ENCODE data around the gene MGA.

Gene MGA

GRCh38 chr15:41689834-41690233 is 29.6 kb downstream of the MGA start:
- Histone ChIP-seq H3K36me3 (ENCODE audit: control insufficient read depth, low read length) (no peaks in the 10 kb centered on the region), H3K9me2 (replicated peaks; ENCODE audit: control insufficient read depth, low read length) (no peaks in the 10 kb centered on the region), H3K4me2 (ENCODE audit: low read length) (no peak overlapping the region), H3K79me2 (ENCODE audit: control insufficient read depth, low read length) (peaks cover 97% of the 10 kb centered on the region), H3K27ac (ENCODE audit: low read depth, low read length) (no peak overlapping the region), H3K4me3 (ENCODE audit: low read length) (no peak overlapping the region), H3K4me1 (ENCODE audit: control insufficient read depth, low read length) (peaks cover 43% of the 10 kb centered on the region), H4K20me1 (ENCODE audit: control insufficient read depth, insufficient read depth, low read depth, low read length) (peaks cover 14% of the 10 kb centered on the region; the same call in 1 of the 2 replicates), H3K9me3 (ENCODE audit: control insufficient read depth, insufficient read depth, low read length) (no peaks in the 10 kb centered on the region), H3F3A (ENCODE audit: control insufficient read depth, insufficient read depth) (peaks cover 5% of the 10 kb centered on the region; the same call in 1 of the 2 replicates), H3K27me3 (ENCODE audit: control insufficient read depth, low read length) (no peaks in the 10 kb centered on the region)
- TF ChIP-seq CTCF (IDR thresholded peaks at IDR 0.05; ENCODE audit: low read depth, low read length, poor library complexity, severe bottlenecking) (no peak), EZH2phosphoT487 (IDR thresholded peaks at IDR 0.05; ENCODE audit: borderline replicate concordance, low read length) (no peak)

GRCh38 chr15:41690636-41691035 is 30.4 kb downstream of the MGA start:
- no peak overlapping the region for H3K4me2 ChIP-seq (ENCODE audit: low read length)
- no peaks in the 10 kb centered on the region for H3K27me3 ChIP-seq (ENCODE audit: control insufficient read depth, low read length)
- H3K4me3 ChIP-seq (ENCODE audit: low read length) = no peak overlapping the region
- no peak overlapping the region for H3K27ac ChIP-seq (ENCODE audit: low read depth, low read length)
- H3K4me1 ChIP-seq (ENCODE audit: control insufficient read depth, low read length) = peaks cover 51% of the 10 kb centered on the region
- peaks cover 14% of the 10 kb centered on the region; the same call in 1 of the 2 replicates for H4K20me1 ChIP-seq (ENCODE audit: control insufficient read depth, insufficient read depth, low read depth, low read length)
- no peaks in the 10 kb centered on the region for H3K9me2 ChIP-seq (replicated peaks; ENCODE audit: control insufficient read depth, low read length)
- peaks cover 1% of the 10 kb centered on the region; the same call in 1 of the 2 replicates for H3K36me3 ChIP-seq (ENCODE audit: control insufficient read depth, low read length)
- TF ChIP-seq EZH2phosphoT487 (IDR thresholded peaks at IDR 0.05; ENCODE audit: borderline replicate concordance, low read length) = no peak
- no peak for TF ChIP-seq CTCF (IDR thresholded peaks at IDR 0.05; ENCODE audit: low read depth, low read length, poor library complexity, severe bottlenecking)
- H3K79me2 ChIP-seq (ENCODE audit: control insufficient read depth, low read length) = peaks cover 97% of the 10 kb centered on the region
- peaks cover 8% of the 10 kb centered on the region; the same call in 1 of the 2 replicates for H3F3A ChIP-seq (ENCODE audit: control insufficient read depth, insufficient read depth)
- no peaks in the 10 kb centered on the region for H3K9me3 ChIP-seq (ENCODE audit: control insufficient read depth, insufficient read depth, low read length)

- H3K9me2 ChIP-seq (replicated peaks; ENCODE audit: control insufficient read depth, low read length) = no peaks in the 10 kb centered on the region
- H3K9me3 ChIP-seq (ENCODE audit: control insufficient read depth, insufficient read depth, low read length) = no peaks in the 10 kb centered on the region
- H3K4me1 ChIP-seq (ENCODE audit: control insufficient read depth, low read length) = peaks cover 60% of the 10 kb centered on the region
- TF ChIP-seq EZH2phosphoT487 (IDR thresholded peaks at IDR 0.05; ENCODE audit: borderline replicate concordance, low read length) = no peak
- no peak for TF ChIP-seq CTCF (IDR thresholded peaks at IDR 0.05; ENCODE audit: low read depth, low read length, poor library complexity, severe bottlenecking)
- H3K27ac ChIP-seq (ENCODE audit: low read depth, low read length) = no peak overlapping the region
- H3F3A ChIP-seq (ENCODE audit: control insufficient read depth, insufficient read depth) = peaks cover 9% of the 10 kb centered on the region; the same call in 1 of the 2 replicates
- no peak overlapping the region for H3K4me2 ChIP-seq (ENCODE audit: low read length)
- H4K20me1 ChIP-seq (ENCODE audit: control insufficient read depth, insufficient read depth, low read depth, low read length) = peaks cover 17% of the 10 kb centered on the region; the same call in 1 of the 2 replicates
- H3K36me3 ChIP-seq (ENCODE audit: control insufficient read depth, low read length) = peaks cover 7% of the 10 kb centered on the region
- H3K4me3 ChIP-seq (ENCODE audit: low read length) = no peak overlapping the region
- H3K79me2 ChIP-seq (ENCODE audit: control insufficient read depth, low read length) = peaks cover 98% of the 10 kb centered on the region
- no peaks in the 10 kb centered on the region for H3K27me3 ChIP-seq (ENCODE audit: control insufficient read depth, low read length)
Observed at GRCh38 chr15:41691471-41691870, 31.3 kb downstream of the MGA start.

Data from DOHH2 (cell line).